ENCODE results near the gene M6PR.

DNA sequence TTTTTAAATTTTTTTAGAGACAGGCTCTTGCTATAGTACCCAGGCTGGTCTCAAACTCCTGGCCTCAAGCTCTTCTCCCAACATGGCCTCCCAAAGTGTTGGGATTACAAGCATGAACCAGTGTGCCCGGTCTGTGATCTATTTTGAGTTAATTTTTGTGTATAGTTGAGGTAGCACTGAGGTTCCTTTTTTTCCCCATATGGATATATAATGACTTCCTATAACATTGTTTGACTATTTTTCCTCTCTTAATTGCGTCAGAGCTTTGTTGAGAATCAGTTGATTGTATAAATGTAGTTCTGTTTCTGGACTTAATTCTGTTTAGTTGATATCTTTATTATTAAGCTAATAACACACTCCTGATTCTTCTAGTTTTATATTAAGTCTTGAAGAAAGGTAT is 8.6 kb upstream of the M6PR start:
- TF ChIP-seq, protein P1, sequence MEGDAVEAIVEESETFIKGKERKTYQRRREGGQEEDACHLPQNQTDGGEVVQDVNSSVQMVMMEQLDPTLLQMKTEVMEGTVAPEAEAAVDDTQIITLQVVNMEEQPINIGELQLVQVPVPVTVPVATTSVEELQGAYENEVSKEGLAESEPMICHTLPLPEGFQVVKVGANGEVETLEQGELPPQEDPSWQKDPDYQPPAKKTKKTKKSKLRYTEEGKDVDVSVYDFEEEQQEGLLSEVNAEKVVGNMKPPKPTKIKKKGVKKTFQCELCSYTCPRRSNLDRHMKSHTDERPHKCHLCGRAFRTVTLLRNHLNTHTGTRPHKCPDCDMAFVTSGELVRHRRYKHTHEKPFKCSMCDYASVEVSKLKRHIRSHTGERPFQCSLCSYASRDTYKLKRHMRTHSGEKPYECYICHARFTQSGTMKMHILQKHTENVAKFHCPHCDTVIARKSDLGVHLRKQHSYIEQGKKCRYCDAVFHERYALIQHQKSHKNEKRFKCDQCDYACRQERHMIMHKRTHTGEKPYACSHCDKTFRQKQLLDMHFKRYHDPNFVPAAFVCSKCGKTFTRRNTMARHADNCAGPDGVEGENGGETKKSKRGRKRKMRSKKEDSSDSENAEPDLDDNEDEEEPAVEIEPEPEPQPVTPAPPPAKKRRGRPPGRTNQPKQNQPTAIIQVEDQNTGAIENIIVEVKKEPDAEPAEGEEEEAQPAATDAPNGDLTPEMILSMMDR (IDR thresholded peaks at IDR 0.05; ENCODE audit: poor library complexity, severe bottlenecking): no peak
- TF ChIP-seq EZH2 (IDR thresholded peaks at IDR 0.05; ENCODE audit: borderline replicate concordance, insufficient read depth, low read length, poor library complexity, severe bottlenecking) (no peak), TAF1 (IDR thresholded peaks at IDR 0.05; ENCODE audit: low read depth) (no peak), POLR2AphosphoS5 (IDR thresholded peaks at IDR 0.05) (no peak), MXI1 (conservative IDR thresholded peaks at IDR 0.05; ENCODE audit: poor library complexity, severe bottlenecking) (no peak), SMC3 (conservative IDR thresholded peaks at IDR 0.05; ENCODE audit: poor library complexity) (no peak), RAD21 (conservative IDR thresholded peaks at IDR 0.05) (no peak)
- TF ChIP-seq, protein P2, sequence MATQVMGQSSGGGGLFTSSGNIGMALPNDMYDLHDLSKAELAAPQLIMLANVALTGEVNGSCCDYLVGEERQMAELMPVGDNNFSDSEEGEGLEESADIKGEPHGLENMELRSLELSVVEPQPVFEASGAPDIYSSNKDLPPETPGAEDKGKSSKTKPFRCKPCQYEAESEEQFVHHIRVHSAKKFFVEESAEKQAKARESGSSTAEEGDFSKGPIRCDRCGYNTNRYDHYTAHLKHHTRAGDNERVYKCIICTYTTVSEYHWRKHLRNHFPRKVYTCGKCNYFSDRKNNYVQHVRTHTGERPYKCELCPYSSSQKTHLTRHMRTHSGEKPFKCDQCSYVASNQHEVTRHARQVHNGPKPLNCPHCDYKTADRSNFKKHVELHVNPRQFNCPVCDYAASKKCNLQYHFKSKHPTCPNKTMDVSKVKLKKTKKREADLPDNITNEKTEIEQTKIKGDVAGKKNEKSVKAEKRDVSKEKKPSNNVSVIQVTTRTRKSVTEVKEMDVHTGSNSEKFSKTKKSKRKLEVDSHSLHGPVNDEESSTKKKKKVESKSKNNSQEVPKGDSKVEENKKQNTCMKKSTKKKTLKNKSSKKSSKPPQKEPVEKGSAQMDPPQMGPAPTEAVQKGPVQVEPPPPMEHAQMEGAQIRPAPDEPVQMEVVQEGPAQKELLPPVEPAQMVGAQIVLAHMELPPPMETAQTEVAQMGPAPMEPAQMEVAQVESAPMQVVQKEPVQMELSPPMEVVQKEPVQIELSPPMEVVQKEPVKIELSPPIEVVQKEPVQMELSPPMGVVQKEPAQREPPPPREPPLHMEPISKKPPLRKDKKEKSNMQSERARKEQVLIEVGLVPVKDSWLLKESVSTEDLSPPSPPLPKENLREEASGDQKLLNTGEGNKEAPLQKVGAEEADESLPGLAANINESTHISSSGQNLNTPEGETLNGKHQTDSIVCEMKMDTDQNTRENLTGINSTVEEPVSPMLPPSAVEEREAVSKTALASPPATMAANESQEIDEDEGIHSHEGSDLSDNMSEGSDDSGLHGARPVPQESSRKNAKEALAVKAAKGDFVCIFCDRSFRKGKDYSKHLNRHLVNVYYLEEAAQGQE (IDR thresholded peaks at IDR 0.05; ENCODE audit: borderline replicate concordance): no peak
